Measurements from ENCODE around the gene PDGFRB.

GRCh38 chr5:150080696-150081435, 74.8 kb downstream of the PDGFRB start:
- TF ChIP-seq YY1 (IDR thresholded peaks at IDR 0.05) = no peak
- no peak for TF ChIP-seq CTCF (IDR thresholded peaks at IDR 0.05; ENCODE audit: low read depth, low read length, missing input control)
- no peak for TF ChIP-seq REST (IDR thresholded peaks at IDR 0.05)
- no peak for TF ChIP-seq RXRA (IDR thresholded peaks at IDR 0.05)
- TF ChIP-seq JUND (IDR thresholded peaks at IDR 0.05) = no peak
- no peak for TF ChIP-seq SP1 (IDR thresholded peaks at IDR 0.05)
- no peak for TF ChIP-seq HNF4G (IDR thresholded peaks at IDR 0.05)
- TF ChIP-seq HNF4A (conservative IDR thresholded peaks at IDR 0.05) = no peak
